Measurements from ENCODE around the gene SACS. TPM values are rescaled to one million over a fixed set of nuclear protein-coding genes. Genes with fewer than 3 reads are reported as not detected.
A peak's percentile ranks its signal among the peaks of the same experiment; 100 is the strongest.
"Not testable (repeated sequence)": the region's sequence is repeated elsewhere in the genome, so short reads cannot be mapped to it uniquely, and the experiment has no call there.

Gene SACS
- total RNA-seq, 1 experiment from 2014 or later = 64.2 TPM

- DNase-seq (ENCODE audit: low read depth) = no peak
Observed at GRCh38 chr13:23456437-23457210, 23.1 kb upstream of the SACS start.

- DNase-seq (ENCODE audit: low read depth) = no peak
Observed at GRCh38 chr13:23455401-23456185, 22.1 kb upstream of the SACS start.

GRCh38 chr13:23453132-23453531 is 19.6 kb upstream of the SACS start:
- DNase-seq (ENCODE audit: low read depth) = no peak

- DNase-seq (ENCODE audit: low read depth) = peak; percentile 74
Observed at GRCh38 chr13:23450340-23451046, 17.0 kb upstream of the SACS start.

- no peak for DNase-seq (ENCODE audit: low read depth)
Observed at GRCh38 chr13:23449398-23450162, 16.1 kb upstream of the SACS start.

GRCh38 chr13:23447927-23448326 is 14.4 kb upstream of the SACS start:
- peak; percentile 69 for DNase-seq (ENCODE audit: low read depth)

GRCh38 chr13:23445794-23446193 is 12.3 kb upstream of the SACS start:
- DNase-seq (ENCODE audit: low read depth) = peak; percentile 58

- DNase-seq (ENCODE audit: low read depth) = no peak
Observed at GRCh38 chr13:23443878-23444277, 10.4 kb upstream of the SACS start.

GRCh38 chr13:23443110-23443509 is 9.6 kb upstream of the SACS start:
- no peak for DNase-seq (ENCODE audit: low read depth)

GRCh38 chr13:23440821-23441618 is 7.5 kb upstream of the SACS start:
- peak; percentile 74 for DNase-seq (ENCODE audit: low read depth)

- DNase-seq (ENCODE audit: low read depth) = not testable (repeated sequence)
Observed at GRCh38 chr13:23440324-23440723, 6.8 kb upstream of the SACS start.

GRCh38 chr13:23437916-23438315 is 4.4 kb upstream of the SACS start:
- no peak for DNase-seq (ENCODE audit: low read depth)

- DNase-seq (ENCODE audit: low read depth) = no peak
Observed at GRCh38 chr13:23436680-23437079, 3.2 kb upstream of the SACS start.

- no peak for DNase-seq (ENCODE audit: low read depth)
Observed at GRCh38 chr13:23434491-23434890, 989 bp upstream of the SACS start.

GRCh38 chr13:23432626-23433025 is 876 bp downstream of the SACS start:
- no peak for DNase-seq (ENCODE audit: low read depth)

GRCh38 chr13:23430664-23431063 is 2.8 kb downstream of the SACS start:
- DNase-seq (ENCODE audit: low read depth) = no peak

GRCh38 chr13:23427881-23428528 is 5.5 kb downstream of the SACS start:
- DNase-seq (ENCODE audit: low read depth) = peak; percentile 42

GRCh38 chr13:23427342-23427843 is 6.1 kb downstream of the SACS start:
- peak; percentile 93 for DNase-seq (ENCODE audit: low read depth)

GRCh38 chr13:23421596-23421995 is 11.9 kb downstream of the SACS start:
- no peak for DNase-seq (ENCODE audit: low read depth)

Data from RPMI7951 (cell line).